ENCODE results near the gene COL10A1. TPM values are rescaled to one million over a fixed set of nuclear protein-coding genes. Genes with fewer than 3 reads are reported as not detected.

Gene COL10A1
- total RNA-seq, 1 experiment from 2014 or later = not detected

DNA sequence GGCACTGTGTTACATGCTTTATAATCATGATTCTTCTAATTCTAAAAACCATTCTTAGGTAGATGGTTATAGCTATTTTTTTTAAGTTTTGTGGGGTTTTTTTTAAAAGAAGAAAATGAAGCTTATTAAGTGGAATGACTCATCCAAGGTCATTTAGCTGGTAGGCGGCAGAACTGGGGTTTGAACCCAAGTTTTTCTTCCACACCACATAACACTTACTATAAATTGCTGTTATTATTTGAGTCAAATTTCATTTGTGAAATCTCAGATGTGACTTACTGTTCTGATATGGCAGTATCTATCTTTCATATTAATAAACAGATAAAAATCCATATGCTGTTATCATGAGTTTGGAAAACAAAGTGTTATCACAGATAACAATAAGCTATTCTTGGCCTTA, 10.4 kb upstream of the COL10A1 start:
- Mint-ChIP-seq H3K4me3 (ENCODE audit: unreplicated experiment) (no peak overlapping the region), H3K4me1 (ENCODE audit: low read depth, unreplicated experiment) (peaks cover 9% of the 10 kb centered on the region), H3K27me3 (ENCODE audit: insufficient read depth, unreplicated experiment) (no peaks in the 10 kb centered on the region), H3K9me3 (ENCODE audit: unreplicated experiment) (no peaks in the 10 kb centered on the region), H3K36me3 (ENCODE audit: insufficient read depth, unreplicated experiment) (no peaks in the 10 kb centered on the region), H3K27ac (ENCODE audit: unreplicated experiment) (no peak overlapping the region)
- DNase-seq = no peak
- H3K4me3 ChIP-seq (ENCODE audit: low read depth, low read length) = no peak overlapping the region
- TF ChIP-seq, protein P1, sequence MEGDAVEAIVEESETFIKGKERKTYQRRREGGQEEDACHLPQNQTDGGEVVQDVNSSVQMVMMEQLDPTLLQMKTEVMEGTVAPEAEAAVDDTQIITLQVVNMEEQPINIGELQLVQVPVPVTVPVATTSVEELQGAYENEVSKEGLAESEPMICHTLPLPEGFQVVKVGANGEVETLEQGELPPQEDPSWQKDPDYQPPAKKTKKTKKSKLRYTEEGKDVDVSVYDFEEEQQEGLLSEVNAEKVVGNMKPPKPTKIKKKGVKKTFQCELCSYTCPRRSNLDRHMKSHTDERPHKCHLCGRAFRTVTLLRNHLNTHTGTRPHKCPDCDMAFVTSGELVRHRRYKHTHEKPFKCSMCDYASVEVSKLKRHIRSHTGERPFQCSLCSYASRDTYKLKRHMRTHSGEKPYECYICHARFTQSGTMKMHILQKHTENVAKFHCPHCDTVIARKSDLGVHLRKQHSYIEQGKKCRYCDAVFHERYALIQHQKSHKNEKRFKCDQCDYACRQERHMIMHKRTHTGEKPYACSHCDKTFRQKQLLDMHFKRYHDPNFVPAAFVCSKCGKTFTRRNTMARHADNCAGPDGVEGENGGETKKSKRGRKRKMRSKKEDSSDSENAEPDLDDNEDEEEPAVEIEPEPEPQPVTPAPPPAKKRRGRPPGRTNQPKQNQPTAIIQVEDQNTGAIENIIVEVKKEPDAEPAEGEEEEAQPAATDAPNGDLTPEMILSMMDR (IDR thresholded peaks at IDR 0.05; ENCODE audit: insufficient read depth in 1 of 2, low read depth in 1 of 2, low read length in 1 of 2, severe bottlenecking in 1 of 2, unreplicated experiment in 1 of 2) = no peak
- H3K4me1 ChIP-seq = no peaks in the 10 kb centered on the region
- no peaks in the 10 kb centered on the region for H3K36me3 ChIP-seq (ENCODE audit: control insufficient read depth, insufficient read depth, low read length)
- intact Hi-C loops (cut with micrococcal nuclease; ENCODE audit: unreplicated experiment) = no loop called here
- BruUV-seq (replicated peaks) = no TSS peak
- CTCF ChIA-PET = no interaction called here
- no peaks in the 10 kb centered on the region for H3K9me3 ChIP-seq
- no peaks in the 10 kb centered on the region for H3K27me3 ChIP-seq (replicated peaks; ENCODE audit: control insufficient read depth, insufficient read depth, low read length)
- POLR2A ChIA-PET = no interaction called here

DNA sequence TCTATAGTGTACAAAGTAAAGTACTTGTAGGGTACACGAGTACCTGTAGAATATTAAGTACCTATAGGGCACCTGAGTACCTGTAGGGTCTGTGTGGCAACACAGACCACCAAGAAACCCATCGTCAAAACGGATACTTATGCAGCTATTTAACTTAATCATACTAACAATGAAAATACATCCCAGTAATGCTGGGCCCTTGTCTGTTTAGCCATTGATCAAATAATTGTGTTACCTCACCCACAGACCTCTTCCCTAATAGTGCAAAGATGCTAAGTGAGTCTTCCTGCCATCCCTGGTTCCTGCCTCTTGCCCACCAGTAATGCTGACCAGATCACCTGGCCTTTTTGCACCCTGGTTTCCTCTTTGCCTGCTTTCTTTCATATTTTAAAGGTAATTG, 7.5 kb upstream of the COL10A1 start:
- BruUV-seq (replicated peaks) = no TSS peak
- ChIA-PET CTCF (no interaction called here), POLR2A (no interaction called here)
- Histone ChIP-seq H3K9me3 (no peaks in the 10 kb centered on the region), H3K36me3 (ENCODE audit: control insufficient read depth, insufficient read depth, low read length) (no peaks in the 10 kb centered on the region), H3K4me1 (no peaks in the 10 kb centered on the region), H3K27me3 (replicated peaks; ENCODE audit: control insufficient read depth, insufficient read depth, low read length) (no peaks in the 10 kb centered on the region), H3K4me3 (ENCODE audit: low read depth, low read length) (no peak overlapping the region)
- H3K4me1 Mint-ChIP-seq (ENCODE audit: low read depth, unreplicated experiment) = no peaks in the 10 kb centered on the region
- H3K27me3 Mint-ChIP-seq (ENCODE audit: insufficient read depth, unreplicated experiment) = no peaks in the 10 kb centered on the region
- no peak overlapping the region for H3K4me3 Mint-ChIP-seq (ENCODE audit: unreplicated experiment)
- no peaks in the 10 kb centered on the region for H3K36me3 Mint-ChIP-seq (ENCODE audit: insufficient read depth, unreplicated experiment)
- TF ChIP-seq, protein P1 (IDR thresholded peaks at IDR 0.05; ENCODE audit: insufficient read depth in 1 of 2, low read depth in 1 of 2, low read length in 1 of 2, severe bottlenecking in 1 of 2, unreplicated experiment in 1 of 2) = no peak
- no peak for DNase-seq
- no peaks in the 10 kb centered on the region for H3K9me3 Mint-ChIP-seq (ENCODE audit: unreplicated experiment)
- no peak overlapping the region for H3K27ac Mint-ChIP-seq (ENCODE audit: unreplicated experiment)
- intact Hi-C loops (cut with micrococcal nuclease; ENCODE audit: unreplicated experiment) = no loop called here

DNA sequence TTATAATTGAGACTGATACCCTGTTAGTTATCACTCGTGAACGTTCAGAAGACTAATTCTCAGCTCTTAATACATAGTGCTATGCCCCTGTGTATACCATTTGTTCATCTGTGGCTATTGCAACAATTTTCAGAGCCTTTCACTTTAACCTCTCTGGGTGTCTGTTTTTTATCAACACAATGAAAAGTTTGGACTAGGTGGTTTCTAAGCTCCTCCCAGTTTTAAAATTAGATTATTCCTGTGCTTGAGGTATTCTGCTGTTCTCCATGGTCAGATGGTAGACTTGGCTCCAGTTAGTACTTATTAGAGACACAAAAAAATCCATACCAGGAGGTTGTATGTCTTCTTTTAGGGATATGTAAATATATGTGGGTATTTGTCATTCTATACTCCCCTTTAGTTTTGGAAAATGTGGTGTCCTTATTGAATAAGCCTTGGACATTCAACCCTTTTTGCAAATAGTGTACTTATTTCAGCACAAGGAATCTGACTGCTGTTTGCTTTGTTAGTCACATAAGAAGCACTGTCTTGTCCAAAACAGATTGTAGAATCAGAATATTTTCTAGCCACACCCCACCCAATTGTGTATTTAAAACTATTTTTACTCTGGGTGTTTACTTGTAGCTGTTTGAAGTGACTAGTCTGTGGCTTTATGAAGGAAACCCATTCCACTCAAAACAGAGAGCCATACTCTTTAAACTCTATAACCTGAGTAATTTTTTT, 2.0 kb upstream of the COL10A1 start:
- Mint-ChIP-seq H3K4me3 (ENCODE audit: unreplicated experiment) (no peak overlapping the region), H3K4me1 (ENCODE audit: low read depth, unreplicated experiment) (no peaks in the 10 kb centered on the region), H3K27me3 (ENCODE audit: insufficient read depth, unreplicated experiment) (no peaks in the 10 kb centered on the region), H3K27ac (ENCODE audit: unreplicated experiment) (no peak overlapping the region), H3K36me3 (ENCODE audit: insufficient read depth, unreplicated experiment) (no peaks in the 10 kb centered on the region), H3K9me3 (ENCODE audit: unreplicated experiment) (no peaks in the 10 kb centered on the region)
- no peaks in the 10 kb centered on the region for H3K36me3 ChIP-seq (ENCODE audit: control insufficient read depth, insufficient read depth, low read length)
- ChIA-PET CTCF (no interaction called here), POLR2A (no interaction called here)
- BruUV-seq (replicated peaks) = no TSS peak
- H3K27me3 ChIP-seq (replicated peaks; ENCODE audit: control insufficient read depth, insufficient read depth, low read length) = no peaks in the 10 kb centered on the region
- no peaks in the 10 kb centered on the region for H3K9me3 ChIP-seq
- intact Hi-C loops (cut with micrococcal nuclease; ENCODE audit: unreplicated experiment) = no loop called here
- DNase-seq = no peak
- TF ChIP-seq, protein P1 (IDR thresholded peaks at IDR 0.05; ENCODE audit: insufficient read depth in 1 of 2, low read depth in 1 of 2, low read length in 1 of 2, severe bottlenecking in 1 of 2, unreplicated experiment in 1 of 2) = no peak
- no peaks in the 10 kb centered on the region for H3K4me1 ChIP-seq
- H3K4me3 ChIP-seq (ENCODE audit: low read depth, low read length) = no peak overlapping the region

Measured in Caco-2 (cell line).